A673 (cell line): ENCODE measurements around the gene LMO7. TPM values are rescaled to one million over a fixed set of nuclear protein-coding genes. Genes with fewer than 3 reads are reported as not detected.

Experiments used
- BruUV-seq: library from RNA; stranded (reverse); fragments of 400-500 nt; replicated peaks from 2 replicates; lab custom pipeline; 2021; lab: Mats Ljungman, UMichigan
- CTCF ChIA-PET: fragments of 300-600 bp; sonication (Branson Sonifier 250); formaldehyde crosslinking; loops from one replicate; lab custom pipeline; 2022; ENCODE audit warnings: antibody characterized with exemption; lab: Charles Lee
- POLR2A ChIA-PET: fragments of 300-600 bp; sonication (Branson Sonifier 250); formaldehyde crosslinking; loops from one replicate; lab custom pipeline; 2022; ENCODE audit warnings: antibody characterized with exemption; ENCODE audit not compliant: low non-redundant PET; lab: Charles Lee
- DNase-seq: peaks from one replicate; pipeline ENCODE4 v3.0.0-alpha.2; 2015; ENCODE audit warnings: low spot score
- H3K27ac ChIP-seq: fragments of 200-600 bp; sonication (generic); 2 replicates; pipeline ENCODE4 v1.5.1; 2016; ENCODE audit warnings: mixed run types, low read depth, mild to moderate bottlenecking, mixed read lengths, antibody characterized with exemption, low read length; ENCODE audit not compliant: poor library complexity, severe bottlenecking
- H3K27me3 ChIP-seq: fragments of 200-600 bp; sonication (generic); replicated peaks from 2 replicates; pipeline ENCODE4 v1.6.1; 2017; ENCODE audit warnings: mixed run types, low read depth, mild to moderate bottlenecking, mixed read lengths, antibody characterized with exemption, low read length; ENCODE audit not compliant: insufficient read depth, poor library complexity
- H3K36me3 ChIP-seq: fragments of 200-600 bp; sonication (generic); 2 replicates; pipeline ENCODE4 v1.6.1; 2016; ENCODE audit warnings: mixed run types, mild to moderate bottlenecking, mixed read lengths, antibody characterized with exemption, low read length; ENCODE audit not compliant: insufficient read depth, poor library complexity, severe bottlenecking
- H3K4me1 ChIP-seq: fragments of 200-600 bp; sonication (generic); 2 replicates; pipeline ENCODE4 v1.6.1; 2017; ENCODE audit warnings: mixed run types, mild to moderate bottlenecking, mixed read lengths, antibody characterized with exemption, low read length; ENCODE audit not compliant: insufficient read depth, poor library complexity, severe bottlenecking
- H3K4me3 ChIP-seq: fragments of 200-600 bp; sonication (generic); 2 replicates; pipeline ENCODE4 v1.5.1; 2016; ENCODE audit warnings: low read depth, mixed run types, mild to moderate bottlenecking, mixed read lengths, low read length; ENCODE audit not compliant: poor library complexity, severe bottlenecking
- H3K9me3 ChIP-seq: fragments of 200-600 bp; sonication (generic); 2 replicates; pipeline ENCODE4 v1.6.1; 2016; ENCODE audit warnings: mixed run types, low read depth, mild to moderate bottlenecking, mixed read lengths, antibody characterized with exemption, low read length; ENCODE audit not compliant: poor library complexity, severe bottlenecking
- CTCF ChIP-seq: fragments of 300-800, 200-600 bp; sonication (generic); conservative IDR thresholded peaks from 2 replicates; pipeline ENCODE4 v1.5.1; 2017; ENCODE audit warnings: low read depth, mild to moderate bottlenecking, antibody characterized with exemption, low read length, moderate library complexity, mixed read lengths
- EZH2 ChIP-seq: fragments of 200-600 bp; sonication (generic); IDR thresholded peaks from 2 replicates; pipeline ENCODE4 v1.6.1; 2017; ENCODE audit warnings: borderline replicate concordance, low read depth, mild to moderate bottlenecking, mixed read lengths, antibody characterized with exemption, low read length; ENCODE audit not compliant: poor library complexity, severe bottlenecking
- intact Hi-C: fragments of 100-400 bp; cut with micrococcal nuclease; formaldehyde crosslinking; loops from one replicate; pipeline ENCODE4 v1.10.0; 2022; ENCODE audit not compliant: unreplicated experiment
- total RNA-seq: library from RNA; stranded (reverse); gene quantifications from 2 replicates; pipeline ENCODE4 v1.2.3, GENCODE V29; 2021

Gene LMO7
- total RNA-seq, 1 experiment from 2014 or later: 20.3 TPM

GRCh38 chr13:75628801-75629200 is 7.3 kb upstream of the LMO7 start:
- peak; percentile 17 for DNase-seq
- no peaks in the 10 kb centered on the region for H3K4me1 ChIP-seq
- no TSS peak for BruUV-seq
- H3K4me3 ChIP-seq: no peak overlapping the region
- no peaks in the 10 kb centered on the region for H3K27me3 ChIP-seq
- no peak for TF ChIP-seq CTCF
- TF ChIP-seq EZH2: no peak
- CTCF ChIA-PET: no interaction called here
- H3K9me3 ChIP-seq: no peaks in the 10 kb centered on the region
- POLR2A ChIA-PET: no interaction called here
- no peak overlapping the region for H3K27ac ChIP-seq
- H3K36me3 ChIP-seq: no peaks in the 10 kb centered on the region
- intact Hi-C loops: no loop called here

GRCh38 chr13:75633285-75633684 is 2.8 kb upstream of the LMO7 start:
- Histone ChIP-seq H3K4me1 (no peaks in the 10 kb centered on the region), H3K4me3 (no peak overlapping the region), H3K27ac (no peak overlapping the region), H3K36me3 (no peaks in the 10 kb centered on the region), H3K27me3 (peaks cover 20% of the 10 kb centered on the region), H3K9me3 (no peaks in the 10 kb centered on the region)
- BruUV-seq: no TSS peak
- ChIA-PET CTCF (interaction anchor here (0.6 kb wide), 1 partner anchor 42 kb away, joined by 5 read pairs; no protein-coding TSS in a partner anchor), POLR2A (no interaction called here)
- intact Hi-C loops: no loop called here
- DNase-seq: peak; percentile 17
- TF ChIP-seq EZH2: no peak
- no peak for TF ChIP-seq CTCF

- no TSS peak for BruUV-seq
- Histone ChIP-seq H3K4me1 (no peaks in the 10 kb centered on the region), H3K36me3 (no peaks in the 10 kb centered on the region), H3K27ac (no peak overlapping the region), H3K4me3 (peak overlapping the region; percentile 69), H3K9me3 (no peaks in the 10 kb centered on the region), H3K27me3 (peaks cover 20% of the 10 kb centered on the region)
- TF ChIP-seq EZH2 (no peak), CTCF (no peak)
- ChIA-PET CTCF (no interaction called here), POLR2A (no interaction called here)
- no peak for DNase-seq
- intact Hi-C loops: no loop called here
Measured at GRCh38 chr13:75635101-75635827, 866 bp upstream of the LMO7 start.
